GM12878 (cell line): ENCODE data around the gene CRTC3. TPM values are rescaled to one million over a fixed set of nuclear protein-coding genes. Genes with fewer than 3 reads are reported as not detected.

Source experiments
- ATAC-seq: fragments of 200-7000 bp; cut with Tn5 transposase; 3 replicates; pipeline ENCODE4 v1.9.1; 2020; ENCODE audit warnings: mild to moderate bottlenecking, moderate library complexity
- BruUV-seq: library from RNA; stranded (reverse); fragments of 400-500 nt; replicated peaks from 2 replicates; lab custom pipeline; 2021; lab: Mats Ljungman, UMichigan
- CTCF ChIA-PET: fragments of 300-600 bp; sonication (Branson Sonifier 250); formaldehyde crosslinking; extraction: SDS; loops from one replicate; lab custom pipeline; 2021; ENCODE audit warnings: inconsistent platforms; lab: Yijun Ruan, JAX
- POLR2A ChIA-PET: fragments of 350-600 bp; formaldehyde crosslinking; extraction: SDS; loops from one replicate; lab custom pipeline; 2021; ENCODE audit warnings: inconsistent platforms; lab: Charles Lee
- RAD21 ChIA-PET: fragments of 300-600 bp; sonication (Branson Sonifier 250); formaldehyde crosslinking; loops from one replicate; lab custom pipeline; 2023; ENCODE audit warnings: antibody characterized with exemption; ENCODE audit not compliant: unreplicated experiment; lab: Charles Lee
- SMC1A ChIA-PET: fragments of 300-600 bp; sonication (Branson Sonifier 250); formaldehyde crosslinking; loops from one replicate; lab custom pipeline; 2023; ENCODE audit not compliant: unreplicated experiment, uncharacterized antibody; lab: Charles Lee
- DNase-seq: peaks from one replicate; pipeline ENCODE4 v3.0.0-alpha.2; 2011; ENCODE audit warnings: low read depth, low spot score
- FAIRE-seq: peaks from 3 replicates; lab custom pipeline; 2011; peaks lifted over from hg19 to GRCh38; lab: Jason Lieb, UNC
- H2AFZ ChIP-seq: 2 replicates; pipeline ENCODE4 v1.6.0; 2011; ENCODE audit warnings: low read depth, low read length, control low read depth; ENCODE audit not compliant: control insufficient read depth
- H3K27ac ChIP-seq: 2 replicates; pipeline ENCODE4 v1.5.1; 2011; ENCODE audit warnings: control low read depth; ENCODE audit not compliant: control insufficient read depth, insufficient read depth
- H3K27me3 ChIP-seq, 2 experiments: replicated peaks in 1 of 2; 2 replicates each; pipeline versions ENCODE4 v1.6.0 to v1.6.1; 2011; ENCODE audit warnings: low read length in 1 of 2; ENCODE audit not compliant: control insufficient read depth in 2 of 2, insufficient read depth in 2 of 2
- H3K36me3 ChIP-seq, 2 experiments: 2 replicates each; pipeline ENCODE4 v1.5.1; 2011; ENCODE audit warnings: low read length in 1 of 2; ENCODE audit not compliant: control insufficient read depth in 2 of 2, insufficient read depth in 2 of 2
- H3K4me1 ChIP-seq: 2 replicates; pipeline ENCODE4 v1.6.1; 2011; ENCODE audit warnings: mild to moderate bottlenecking, low read length, moderate library complexity, mixed read lengths; ENCODE audit not compliant: control insufficient read depth, insufficient read depth
- H3K4me2 ChIP-seq: 2 replicates; pipeline ENCODE4 v1.6.0; 2011; ENCODE audit warnings: control low read depth; ENCODE audit not compliant: control insufficient read depth, insufficient read depth
- H3K4me3 ChIP-seq: fragments of 200-600 bp; sonication (generic); 2 replicates; pipeline ENCODE4 v1.5.1; 2016
- H3K79me2 ChIP-seq: 2 replicates; pipeline ENCODE4 v1.6.0; 2011; ENCODE audit warnings: low read length; ENCODE audit not compliant: control insufficient read depth, insufficient read depth
- H3K9ac ChIP-seq: 2 replicates; pipeline ENCODE4 v1.8.0; 2011; ENCODE audit warnings: low read length, control low read depth, mixed read lengths; ENCODE audit not compliant: control insufficient read depth, insufficient read depth
- H3K9me3 ChIP-seq: replicated peaks from 3 replicates; pipeline ENCODE4 v1.5.1; 2011; ENCODE audit warnings: mild to moderate bottlenecking, low read length; ENCODE audit not compliant: control insufficient read depth, insufficient read depth
- H4K20me1 ChIP-seq: 2 replicates; pipeline ENCODE4 v1.6.0; 2011; ENCODE audit not compliant: control insufficient read depth, insufficient read depth
- BRCA1 ChIP-seq: IDR thresholded peaks from 2 replicates; pipeline ENCODE4 v1.6.1; 2011; ENCODE audit warnings: low read depth, low read length, improper control_type of control experiment
- CTCF ChIP-seq, 3 experiments: IDR thresholded peaks in 2 of 3; conservative IDR thresholded peaks in 1 of 3; 2 replicates each; pipeline ENCODE4 v1.5.1; 2011; ENCODE audit warnings: low read depth in 3 of 3, low read length in 3 of 3, mild to moderate bottlenecking in 3 of 3, control low read depth in 2 of 3, moderate library complexity in 2 of 3, inconsistent platforms in 1 of 3, mixed read lengths in 1 of 3; ENCODE audit not compliant: control insufficient read depth in 2 of 3, insufficient read depth in 1 of 3; ENCODE audit errors: extremely low read depth in 1 of 3
- KDM1A ChIP-seq: fragments of 200-600 bp; sonication (generic); IDR thresholded peaks from 2 replicates; pipeline ENCODE4 v1.6.1; 2016; ENCODE audit warnings: borderline replicate concordance
- PRDM15 ChIP-seq: fragments of 450-650 bp; formaldehyde crosslinking; IDR thresholded peaks from 2 replicates; pipeline ENCODE4 v1.4.0; 2020; ENCODE audit warnings: mild to moderate bottlenecking, moderate library complexity
- TAF1 ChIP-seq: IDR thresholded peaks from 2 replicates; pipeline ENCODE4 v1.6.1; 2011; ENCODE audit warnings: mild to moderate bottlenecking, low read depth, low read length, borderline replicate concordance
- WGBS: methylation state at CpG from one replicate; pipeline ENCODE4 v1.1.6; 2016; ENCODE audit warnings: low lambda C conversion rate; ENCODE audit not compliant: insufficient replicate concordance, insufficient coverage; ENCODE audit errors: missing lambda C conversion rate; 5-methylcytosine and 5-hydroxymethylcytosine counted together
- in situ Hi-C: fragments of 300-500 bp; cut with MboI; formaldehyde crosslinking; loops from 9 replicates; pipeline ENCODE4 v1.14.3; 2018; ENCODE audit warnings: mixed read lengths
- intact Hi-C: fragments of 100-400 bp; cut with micrococcal nuclease; formaldehyde crosslinking; loops from one replicate; pipeline ENCODE4 v1.14.2; 2022; ENCODE audit not compliant: unreplicated experiment
- polyA plus RNA-seq, 11 experiments: library from polyadenylated mRNA; depleted of rRNA in 4 of 11; unstranded in 6 of 11; stranded (reverse) in 5 of 11; fragments of >200 nt; fragmentation: Nextera tagmentation in 4 of 11; fragmentation: Illumina TruSeq in 1 of 11; extraction: Ambion mirVana in 4 of 11; extraction: Trizol in 1 of 11; gene quantifications; 1 replicate in 1 of 11; 2 replicates in 10 of 11; pipeline versions ENCODE4 v1.2.1 to v1.2.3, GENCODE V29; 2011 to 2016; ENCODE audit warnings: inconsistent platforms in 2 of 11, missing spikeins in 2 of 11, low read depth in 1 of 11
- total RNA-seq, 4 experiments: library from RNA; depleted of rRNA in 3 of 4; stranded (reverse); fragments of >200 nt in 3 of 4; fragmentation: Illumina TruSeq in 1 of 4; extraction: Trizol in 1 of 4; gene quantifications; 2 replicates each; pipeline versions ENCODE4 v1.2.1 to v1.2.3, GENCODE V29; 2013 to 2021

Gene CRTC3
- total and polyA plus RNA-seq, 10 of the 15 experiments (the other 5 are each of a cell fraction or from before 2014, with no cell fraction given), result 3.5 to 36.9 (median 18.9) TPM

- intact Hi-C loops, result no loop called here
- no TSS peak for BruUV-seq
- Histone ChIP-seq H3K9ac (no peak overlapping the region), H3K79me2 (no peaks in the 10 kb centered on the region), H3K36me3 (no peaks in the 10 kb centered on the region), H3K9me3 (no peaks in the 10 kb centered on the region; the same call in 2 of the 3 replicates), H3K27ac (no peak overlapping the region), H4K20me1 (no peaks in the 10 kb centered on the region), H2AFZ (no peak overlapping the region), H3K4me1 (peaks cover 25% of the 10 kb centered on the region), H3K4me3 (no peak overlapping the region), H3K27me3 (no peaks in the 10 kb centered on the region), H3K4me2 (no peak overlapping the region)
- ChIA-PET CTCF (no interaction called here), POLR2A (no interaction called here), RAD21 (interaction anchor here (1.4 kb wide), 1 partner anchor 10 kb away, joined by 3 read pairs; no protein-coding TSS in a partner anchor), SMC1A (no interaction called here)
- 96% methylated on average over 3 of the region's 3 CpGs for WGBS
- DNase-seq, result no peak
- in situ Hi-C loops, result no loop called here
- ATAC-seq, result no peak
- TF ChIP-seq CTCF (IDR thresholded peaks at IDR 0.05 in 2 of 3, conservative IDR thresholded peaks at IDR 0.05 in 1 of 3; ENCODE audit: control insufficient read depth in 2 of 3, extremely low read depth in 1 of 3, insufficient read depth in 1 of 3, low read depth in 3 of 3, low read length in 3 of 3), result 0 out of 6 replicates have a peak, but pooled peaks of 1 of the 3 experiments have one; percentile 3
- no peak for TF ChIP-seq PRDM15 (CRISPR knock-in tag)
- no peak for TF ChIP-seq KDM1A
- TF ChIP-seq TAF1, result no peak
- no peak for TF ChIP-seq BRCA1
- no peak for FAIRE-seq
Measured at GRCh38 chr15:90679959-90680358, 150.2 kb downstream of the CRTC3 start.
